ENCODE measurements around the gene ACR. TPM values are rescaled to one million over a fixed set of nuclear protein-coding genes. Genes with fewer than 3 reads are reported as not detected.
"Not testable (repeated sequence)": the region's sequence is repeated elsewhere in the genome, so short reads cannot be mapped to it uniquely, and the experiment has no call there.

The ACR gene
- total and polyA plus RNA-seq, 2 experiments from 2014 or later, result not detected

- in situ Hi-C loops (cut with MboI), result no loop called here
- H3K9me2 ChIP-seq (ENCODE audit: insufficient read depth), result no peaks in the 10 kb centered on the region
- H2AFZ ChIP-seq, result no peak overlapping the region
- no peaks in the 10 kb centered on the region; the same call in 1 of the 2 replicates for H3K27me3 ChIP-seq (replicated peaks; ENCODE audit: insufficient read depth)
- no peak overlapping the region for H3K27ac ChIP-seq
- H3K79me2 ChIP-seq (ENCODE audit: insufficient read depth), result no peaks in the 10 kb centered on the region
- no peaks in the 10 kb centered on the region for H3K4me1 ChIP-seq (ENCODE audit: insufficient read depth)
- no peak overlapping the region for H3K9ac ChIP-seq
- TF ChIP-seq EZH2phosphoT487 (IDR thresholded peaks at IDR 0.05; ENCODE audit: insufficient read depth, low read depth) (no peak), EZH2 (IDR thresholded peaks at IDR 0.05; ENCODE audit: insufficient read depth, poor library complexity, severe bottlenecking) (no peak)
- H3K4me2 ChIP-seq (ENCODE audit: unreplicated experiment), result no peak overlapping the region
- no peak for DNase-seq
- no peaks in the 10 kb centered on the region for H4K20me1 ChIP-seq (ENCODE audit: insufficient read depth)
- no peak overlapping the region for H3K4me3 ChIP-seq
- no peaks in the 10 kb centered on the region for H3K36me3 ChIP-seq (ENCODE audit: low read depth)
- H3F3A ChIP-seq (ENCODE audit: insufficient read depth), result no peaks in the 10 kb centered on the region
- 67 to 74% methylated on average over 9 to 12 of the region's 12 CpGs for WGBS, 2 experiments (ENCODE audit: low coverage in 1 of 2, low lambda C conversion rate in 2 of 2, missing lambda C conversion rate in 2 of 2)
- no peaks in the 10 kb centered on the region for H3K9me3 ChIP-seq (ENCODE audit: low read depth)
Observed at GRCh38 chr22:50739894-50740293, 1.9 kb downstream of the ACR start.

- H2AFZ ChIP-seq; H3K9me3 ChIP-seq (ENCODE audit: low read depth); H3K4me2 ChIP-seq (ENCODE audit: unreplicated experiment); H3K9me2 ChIP-seq (ENCODE audit: insufficient read depth); H3K27me3 ChIP-seq (replicated peaks; ENCODE audit: insufficient read depth); H3K27ac ChIP-seq; H4K20me1 ChIP-seq (ENCODE audit: insufficient read depth); H3K4me1 ChIP-seq (ENCODE audit: insufficient read depth); H3F3A ChIP-seq (ENCODE audit: insufficient read depth); in situ Hi-C loops (cut with MboI); H3K4me3 ChIP-seq; DNase-seq; H3K9ac ChIP-seq; H3K79me2 ChIP-seq (ENCODE audit: insufficient read depth); H3K36me3 ChIP-seq (ENCODE audit: low read depth): not testable (repeated sequence)
- 44 to 48% methylated on average over 5 of the region's 5 CpGs for WGBS, 2 experiments (ENCODE audit: low coverage in 1 of 2, low lambda C conversion rate in 2 of 2, missing lambda C conversion rate in 2 of 2)
Observed at GRCh38 chr22:50740714-50741113, 2.7 kb downstream of the ACR start.

GRCh38 chr22:50744424-50744823 lies 6.4 kb downstream of the ACR start:
- H3K9ac ChIP-seq; H3K27me3 ChIP-seq (replicated peaks; ENCODE audit: insufficient read depth); in situ Hi-C loops (cut with MboI); H3K4me2 ChIP-seq (ENCODE audit: unreplicated experiment); DNase-seq; H3K9me2 ChIP-seq (ENCODE audit: insufficient read depth); H3K4me3 ChIP-seq; H3K9me3 ChIP-seq (ENCODE audit: low read depth); H3K36me3 ChIP-seq (ENCODE audit: low read depth); H3F3A ChIP-seq (ENCODE audit: insufficient read depth); H2AFZ ChIP-seq; H3K4me1 ChIP-seq (ENCODE audit: insufficient read depth); H4K20me1 ChIP-seq (ENCODE audit: insufficient read depth); H3K27ac ChIP-seq; H3K79me2 ChIP-seq (ENCODE audit: insufficient read depth): not testable (repeated sequence)
- 68 to 75% methylated on average over 8 to 12 of the region's 12 CpGs for WGBS, 2 experiments (ENCODE audit: low coverage in 1 of 2, low lambda C conversion rate in 2 of 2, missing lambda C conversion rate in 2 of 2)

- in situ Hi-C loops (cut with MboI); H3K9ac ChIP-seq; H3K9me3 ChIP-seq (ENCODE audit: low read depth); H3K27ac ChIP-seq; H3K9me2 ChIP-seq (ENCODE audit: insufficient read depth); H3K4me1 ChIP-seq (ENCODE audit: insufficient read depth); H3F3A ChIP-seq (ENCODE audit: insufficient read depth); H3K36me3 ChIP-seq (ENCODE audit: low read depth); H2AFZ ChIP-seq; H3K27me3 ChIP-seq (replicated peaks; ENCODE audit: insufficient read depth); DNase-seq; H3K4me2 ChIP-seq (ENCODE audit: unreplicated experiment); H4K20me1 ChIP-seq (ENCODE audit: insufficient read depth); H3K4me3 ChIP-seq; H3K79me2 ChIP-seq (ENCODE audit: insufficient read depth): not testable (repeated sequence)
- whole genome bisulfite sequencing, 2 experiments (ENCODE audit: low coverage in 1 of 2, low lambda C conversion rate in 2 of 2, missing lambda C conversion rate in 2 of 2), result 19 to 48% methylated on average over 1 of the region's 1 CpG
Observed at GRCh38 chr22:50747521-50747920, 9.5 kb downstream of the ACR start.

GRCh38 chr22:50748630-50749029 lies 10.6 kb downstream of the ACR start:
- DNase-seq; H4K20me1 ChIP-seq (ENCODE audit: insufficient read depth); H3F3A ChIP-seq (ENCODE audit: insufficient read depth); H3K4me1 ChIP-seq (ENCODE audit: insufficient read depth); H3K9ac ChIP-seq; H3K27me3 ChIP-seq (replicated peaks; ENCODE audit: insufficient read depth); in situ Hi-C loops (cut with MboI); H3K4me3 ChIP-seq; H3K4me2 ChIP-seq (ENCODE audit: unreplicated experiment); H3K79me2 ChIP-seq (ENCODE audit: insufficient read depth); H3K9me2 ChIP-seq (ENCODE audit: insufficient read depth); H3K9me3 ChIP-seq (ENCODE audit: low read depth); H2AFZ ChIP-seq; H3K27ac ChIP-seq; H3K36me3 ChIP-seq (ENCODE audit: low read depth): not testable (repeated sequence)
- 59 to 70% methylated on average over 4 to 12 of the region's 13 CpGs for WGBS, 2 experiments (ENCODE audit: low coverage in 1 of 2, low lambda C conversion rate in 2 of 2, missing lambda C conversion rate in 2 of 2)

- H3K4me1 ChIP-seq (ENCODE audit: insufficient read depth); H3K27ac ChIP-seq; H3K9me3 ChIP-seq (ENCODE audit: low read depth); H2AFZ ChIP-seq; H3K4me2 ChIP-seq (ENCODE audit: unreplicated experiment); H3K4me3 ChIP-seq; H3K36me3 ChIP-seq (ENCODE audit: low read depth); H3K79me2 ChIP-seq (ENCODE audit: insufficient read depth); H3K9ac ChIP-seq; DNase-seq; H3K9me2 ChIP-seq (ENCODE audit: insufficient read depth); in situ Hi-C loops (cut with MboI); H3F3A ChIP-seq (ENCODE audit: insufficient read depth); H3K27me3 ChIP-seq (replicated peaks; ENCODE audit: insufficient read depth); H4K20me1 ChIP-seq (ENCODE audit: insufficient read depth): not testable (repeated sequence)
- 64 to 66% methylated on average over 9 of the region's 9 CpGs for WGBS, 2 experiments (ENCODE audit: low coverage in 1 of 2, low lambda C conversion rate in 2 of 2, missing lambda C conversion rate in 2 of 2)
Observed at GRCh38 chr22:50749302-50750074, 11.5 kb downstream of the ACR start.

- H4K20me1 ChIP-seq (ENCODE audit: insufficient read depth); DNase-seq; H3K27me3 ChIP-seq (replicated peaks; ENCODE audit: insufficient read depth); H3K4me1 ChIP-seq (ENCODE audit: insufficient read depth); H2AFZ ChIP-seq; H3K9ac ChIP-seq; in situ Hi-C loops (cut with MboI); H3F3A ChIP-seq (ENCODE audit: insufficient read depth); H3K9me2 ChIP-seq (ENCODE audit: insufficient read depth); H3K4me2 ChIP-seq (ENCODE audit: unreplicated experiment); H3K79me2 ChIP-seq (ENCODE audit: insufficient read depth); H3K4me3 ChIP-seq; H3K9me3 ChIP-seq (ENCODE audit: low read depth); H3K27ac ChIP-seq; H3K36me3 ChIP-seq (ENCODE audit: low read depth): not testable (repeated sequence)
- WGBS, 2 experiments (ENCODE audit: low coverage in 1 of 2, low lambda C conversion rate in 2 of 2, missing lambda C conversion rate in 2 of 2), result 86 to 90% methylated on average over 20 of the region's 20 CpGs
Observed at GRCh38 chr22:50755251-50755650, 17.2 kb downstream of the ACR start.
